ENCODE measurements around the gene TULP3.

GRCh38 chr12:2890388-2891239 lies at the start of gene TULP3:
- TF ChIP-seq CTCF (IDR thresholded peaks at IDR 0.05) (peak in 2 of 3 donors; percentile 30 to 32), EP300 (IDR thresholded peaks at IDR 0.05) (no peak)
